Progenitor cell of endocrine pancreas (in vitro differentiated cells): Measurements from ENCODE around the gene HNRNPH2. TPM values are rescaled to one million over a fixed set of nuclear protein-coding genes. Genes with fewer than 3 reads are reported as not detected.

Experiments used
- DNase-seq: peaks from one replicate; pipeline ENCODE4 v3.0.0; 2021; ENCODE audit warnings: low spot score; ENCODE audit not compliant: unreplicated experiment
- H3K27ac Mint-ChIP-seq: 2 replicates; pipeline ENCODE4 v1.8.0; 2021; ENCODE audit warnings: mild to moderate bottlenecking, moderate library complexity, mixed read lengths
- H3K27me3 Mint-ChIP-seq: 2 replicates; pipeline ENCODE4 v1.8.0; 2021; ENCODE audit warnings: mixed read lengths
- H3K36me3 Mint-ChIP-seq: 2 replicates; pipeline ENCODE4 v1.8.0; 2022; ENCODE audit warnings: mixed read lengths; ENCODE audit not compliant: insufficient read depth
- H3K4me1 Mint-ChIP-seq: 2 replicates; pipeline ENCODE4 v1.8.0; 2021; ENCODE audit warnings: low read depth, mixed read lengths
- H3K4me3 Mint-ChIP-seq: 2 replicates; pipeline ENCODE4 v1.8.0; 2021; ENCODE audit warnings: low read depth, mild to moderate bottlenecking, moderate library complexity, mixed read lengths
- H3K9me3 Mint-ChIP-seq: 2 replicates; pipeline ENCODE4 v1.8.0; 2021; ENCODE audit warnings: low read depth, mixed read lengths
- CTCF ChIP-seq: fragments of 200-600 bp; sonication (generic); IDR thresholded peaks from one replicate; pipeline ENCODE4 v1.5.0; 2021; ENCODE audit warnings: antibody characterized with exemption, mild to moderate bottlenecking; ENCODE audit not compliant: unreplicated experiment
- total RNA-seq: library from RNA; stranded (reverse); gene quantifications from 2 replicates; pipeline ENCODE4 v1.2.1, GENCODE V29; 2021

Gene HNRNPH2
- total RNA-seq, 1 donor from 2014 or later, result 72.4 TPM

GRCh38 chrX:101383679-101384205, 24.3 kb upstream of the HNRNPH2 start:
- no peak overlapping the region for H3K27ac Mint-ChIP-seq
- no peak overlapping the region for H3K4me3 Mint-ChIP-seq
- no peaks in the 10 kb centered on the region for H3K4me1 Mint-ChIP-seq
- peaks cover 8% of the 10 kb centered on the region for H3K9me3 Mint-ChIP-seq
- H3K36me3 Mint-ChIP-seq, result no peaks in the 10 kb centered on the region
- DNase-seq, result no peak
- H3K27me3 Mint-ChIP-seq, result no peaks in the 10 kb centered on the region
- no peak for TF ChIP-seq CTCF

GRCh38 chrX:101385026-101385684, 22.9 kb upstream of the HNRNPH2 start:
- no peaks in the 10 kb centered on the region for H3K4me1 Mint-ChIP-seq

GRCh38 chrX:101385795-101386541, 22.1 kb upstream of the HNRNPH2 start, which contains the start of gene BTK:
BTK (minus strand) TSS chrX:101386191; CDS start chrX:101375284, 10,907 bp downstream.
- H3K27me3 Mint-ChIP-seq, result no peaks in the 10 kb centered on the region
- H3K4me1 Mint-ChIP-seq, result no peaks in the 10 kb centered on the region
- peaks cover 6% of the 10 kb centered on the region for H3K9me3 Mint-ChIP-seq
- H3K4me3 Mint-ChIP-seq, result no peak within 1 kb of the TSS
- no peak for DNase-seq
- peak within 1 kb of the TSS; percentile 9 for H3K27ac Mint-ChIP-seq
- TF ChIP-seq CTCF, result no peak
- H3K36me3 Mint-ChIP-seq, result no peaks in the 10 kb centered on the region

More at GRCh38 chrX:101385026-101385684, 22.9 kb upstream of the HNRNPH2 start:
- H3K9me3 Mint-ChIP-seq, result peaks cover 3% of the 10 kb centered on the region
- H3K36me3 Mint-ChIP-seq, result no peaks in the 10 kb centered on the region
- no peak for DNase-seq
- H3K4me3 Mint-ChIP-seq, result no peak overlapping the region
- no peak for TF ChIP-seq CTCF
- no peak overlapping the region for H3K27ac Mint-ChIP-seq
- H3K27me3 Mint-ChIP-seq, result no peaks in the 10 kb centered on the region

GRCh38 chrX:101386542-101386885, 21.5 kb upstream of the HNRNPH2 start:
- peaks cover 2% of the 10 kb centered on the region for H3K36me3 Mint-ChIP-seq
- no peak for TF ChIP-seq CTCF
- no peak overlapping the region for H3K4me3 Mint-ChIP-seq
- peaks cover under 1% of the 10 kb centered on the region for H3K4me1 Mint-ChIP-seq
- H3K27me3 Mint-ChIP-seq, result no peaks in the 10 kb centered on the region
- H3K9me3 Mint-ChIP-seq, result peaks cover 6% of the 10 kb centered on the region
- DNase-seq, result no peak
- H3K27ac Mint-ChIP-seq, result no peak overlapping the region

- Mint-ChIP-seq H3K27ac (no peak overlapping the region), H3K9me3 (peaks cover 6% of the 10 kb centered on the region), H3K4me3 (no peak overlapping the region), H3K27me3 (no peaks in the 10 kb centered on the region), H3K4me1 (peaks cover 3% of the 10 kb centered on the region), H3K36me3 (peaks cover 8% of the 10 kb centered on the region)
- TF ChIP-seq CTCF, result no peak
- DNase-seq, result no peak
Measured at GRCh38 chrX:101388604-101389003, 19.4 kb upstream of the HNRNPH2 start.
